NCI-H345 (cell line): ENCODE data around the gene LMBRD1.
"Not testable (repeated sequence)": the region's sequence is repeated elsewhere in the genome, so short reads cannot be mapped to it uniquely, and the experiment has no call there.

Experiments
- DNase-seq: peaks from one replicate; lab custom pipeline; 2025; lab: John Stamatoyannopoulos, UW

The LMBRD1 gene

GRCh38 chr6:69796073-69796641, 653 bp downstream of the LMBRD1 start:
- DNase-seq: peak; percentile 77

- no peak for DNase-seq
These were observed 1.2 kb downstream of the LMBRD1 start for GRCh38 chr6:69795469-69796072.

GRCh38 chr6:69792292-69792691, 4.5 kb downstream of the LMBRD1 start:
- DNase-seq: no peak

GRCh38 chr6:69791065-69791471, 5.7 kb downstream of the LMBRD1 start:
- peak; percentile 9 for DNase-seq

- DNase-seq: no peak
These were observed 6.2 kb downstream of the LMBRD1 start for GRCh38 chr6:69790629-69791028.

- DNase-seq: no peak
These were observed 7.2 kb downstream of the LMBRD1 start for GRCh38 chr6:69789578-69789977.

GRCh38 chr6:69787436-69787835, 9.4 kb downstream of the LMBRD1 start:
- not testable (repeated sequence) for DNase-seq

- DNase-seq: no peak
These were observed 11.1 kb downstream of the LMBRD1 start for GRCh38 chr6:69785697-69786096.

- no peak for DNase-seq
These were observed 12.0 kb downstream of the LMBRD1 start for GRCh38 chr6:69784595-69785377.

- DNase-seq: no peak
These were observed 13.7 kb downstream of the LMBRD1 start for GRCh38 chr6:69783108-69783507.

GRCh38 chr6:69780585-69781178, 16.1 kb downstream of the LMBRD1 start:
- DNase-seq: no peak

- no peak for DNase-seq
These were observed 20.9 kb downstream of the LMBRD1 start for GRCh38 chr6:69775941-69776340.

- no peak for DNase-seq
These were observed 21.3 kb downstream of the LMBRD1 start for GRCh38 chr6:69775585-69775849.

GRCh38 chr6:69774740-69775584, 21.8 kb downstream of the LMBRD1 start:
- no peak for DNase-seq

GRCh38 chr6:69771158-69771906, 25.5 kb downstream of the LMBRD1 start:
- DNase-seq: no peak

- no peak for DNase-seq
These were observed 28.1 kb downstream of the LMBRD1 start for GRCh38 chr6:69768664-69769063.

GRCh38 chr6:69763763-69764162, 33.0 kb downstream of the LMBRD1 start:
- no peak for DNase-seq

GRCh38 chr6:69761853-69762252, 35.0 kb downstream of the LMBRD1 start:
- DNase-seq: no peak

- DNase-seq: no peak
These were observed 38.6 kb downstream of the LMBRD1 start for GRCh38 chr6:69758214-69758613.

- no peak for DNase-seq
These were observed 39.9 kb downstream of the LMBRD1 start for GRCh38 chr6:69756907-69757306.

GRCh38 chr6:69756366-69756765, 40.4 kb downstream of the LMBRD1 start:
- DNase-seq: no peak

- DNase-seq: no peak
These were observed 61.8 kb downstream of the LMBRD1 start for GRCh38 chr6:69735027-69735426.
